GM18870 (cell line): Measurements from ENCODE around the gene ENC1.

ENCODE experiments used
- ATAC-seq: cut with Tn5 transposase; IDR thresholded peaks from one replicate; pipeline ENCODE4 v1.9.1; 2021; ENCODE audit warnings: moderate library complexity; ENCODE audit not compliant: unreplicated experiment

The ENC1 gene

DNA sequence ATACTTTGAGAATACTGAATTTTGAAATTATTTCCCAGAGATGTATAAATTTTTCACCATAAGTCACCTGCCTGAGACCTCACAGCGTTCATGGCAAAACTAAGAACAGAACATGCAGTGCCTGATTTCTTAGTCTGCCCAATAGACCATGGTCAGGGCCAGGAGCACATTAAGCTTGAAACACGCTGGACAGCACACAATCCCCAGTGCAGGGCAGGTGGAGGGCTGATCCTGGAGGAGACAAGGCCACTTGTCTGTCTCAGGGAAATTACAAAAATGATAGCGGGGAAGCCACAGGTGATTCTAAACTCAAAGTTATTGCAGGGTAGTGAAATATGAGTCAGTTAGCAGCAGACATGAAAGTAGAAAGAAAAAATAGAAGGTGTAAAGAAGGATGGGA lies 18.6 kb upstream of the ENC1 start:
- ATAC-seq = no peak

DNA sequence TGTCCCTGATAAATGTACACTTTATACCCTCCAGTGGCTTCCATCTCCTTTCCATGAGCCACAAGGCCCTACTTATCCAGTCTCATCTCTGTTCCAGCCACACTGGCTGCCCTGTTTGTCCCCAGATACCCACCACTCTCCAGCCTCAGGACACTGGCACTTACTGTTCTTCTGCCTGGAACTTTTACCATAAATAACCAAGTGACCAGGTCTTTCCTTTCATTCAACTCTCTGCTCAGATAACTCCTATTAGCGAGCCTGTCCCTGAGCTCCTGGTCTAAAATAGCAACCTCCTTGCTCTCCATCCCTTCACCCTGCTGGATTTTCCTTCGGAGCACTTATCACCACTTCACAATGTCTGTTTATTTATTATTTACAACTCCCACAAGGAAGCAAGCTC lies 16.6 kb upstream of the ENC1 start:
- no peak for ATAC-seq

DNA sequence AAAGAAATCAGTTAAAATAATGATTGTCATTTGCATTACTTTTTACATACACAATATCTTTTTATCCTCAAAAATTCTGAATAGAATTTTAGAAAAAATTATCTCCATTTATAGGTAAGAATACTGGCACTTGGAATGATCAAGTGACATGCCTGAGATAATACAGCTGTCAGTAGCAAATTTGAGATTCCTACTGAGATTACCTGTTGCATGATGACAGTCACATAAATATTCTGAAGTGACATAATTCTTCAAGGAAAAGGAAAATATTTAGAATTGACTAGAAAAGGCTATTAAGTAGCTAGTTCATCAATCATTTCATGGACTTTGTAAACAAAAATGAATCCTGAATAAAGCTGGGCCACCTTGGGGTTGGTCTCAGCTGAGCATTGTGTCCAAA lies 15.2 kb upstream of the ENC1 start:
- no peak for ATAC-seq

DNA sequence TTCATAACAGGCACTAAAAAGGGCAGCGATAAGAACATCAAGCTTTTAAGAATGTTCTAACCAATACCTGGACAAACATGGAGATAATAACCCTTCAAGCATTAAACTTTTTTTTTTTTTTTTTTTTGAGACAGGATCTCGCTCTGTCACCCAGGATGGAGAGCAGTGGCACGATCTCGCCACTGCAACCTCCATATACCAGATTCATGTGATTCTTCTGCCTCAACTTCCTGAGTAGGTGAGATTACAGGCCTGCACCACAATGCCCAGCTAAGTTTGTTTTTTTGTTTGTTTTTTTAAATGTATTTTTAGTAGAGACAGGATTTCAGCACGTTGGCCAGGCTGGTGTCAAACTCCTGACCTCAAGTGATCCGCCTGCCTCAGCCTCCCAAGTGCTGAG lies 14.7 kb upstream of the ENC1 start:
- ATAC-seq = no peak

DNA sequence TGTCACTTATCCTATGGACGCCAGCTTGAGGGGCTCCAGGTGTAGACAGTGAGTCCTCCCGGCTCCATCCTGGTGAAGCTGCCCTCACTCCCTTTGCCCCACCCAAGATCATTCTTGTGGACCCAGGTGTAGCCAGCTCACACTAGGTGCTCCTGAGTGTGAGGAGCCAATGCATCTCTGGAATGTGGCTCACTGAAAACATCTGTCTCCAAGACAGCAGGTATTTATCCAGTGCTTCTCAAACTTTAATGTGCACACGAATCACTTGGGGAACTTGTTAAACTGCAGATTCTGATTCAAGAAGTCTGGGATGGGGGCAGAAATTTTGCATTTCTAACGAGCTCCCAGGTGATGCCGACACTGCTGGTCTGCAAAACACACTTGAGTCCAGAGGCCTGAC lies 13.5 kb upstream of the ENC1 start:
- no peak for ATAC-seq

DNA sequence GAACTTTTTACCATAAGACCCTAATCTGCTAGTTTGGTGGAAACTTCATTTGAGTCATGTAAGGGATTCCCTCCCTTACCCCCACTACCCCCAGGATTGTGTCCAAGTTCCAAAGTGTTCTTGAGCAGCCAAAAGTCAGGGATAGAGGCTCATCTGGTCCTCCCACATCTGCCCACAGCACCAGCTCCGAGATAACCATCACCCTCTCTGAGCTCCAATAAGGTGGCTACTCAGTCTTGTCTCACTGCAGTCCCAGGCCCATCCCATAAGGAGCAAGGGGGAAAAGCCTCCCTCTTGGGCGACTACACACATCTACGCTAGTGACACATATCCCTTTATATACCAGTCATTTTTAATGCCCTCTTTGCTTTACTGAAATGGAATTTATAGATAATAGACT lies 12.0 kb upstream of the ENC1 start:
- ATAC-seq = no peak

DNA sequence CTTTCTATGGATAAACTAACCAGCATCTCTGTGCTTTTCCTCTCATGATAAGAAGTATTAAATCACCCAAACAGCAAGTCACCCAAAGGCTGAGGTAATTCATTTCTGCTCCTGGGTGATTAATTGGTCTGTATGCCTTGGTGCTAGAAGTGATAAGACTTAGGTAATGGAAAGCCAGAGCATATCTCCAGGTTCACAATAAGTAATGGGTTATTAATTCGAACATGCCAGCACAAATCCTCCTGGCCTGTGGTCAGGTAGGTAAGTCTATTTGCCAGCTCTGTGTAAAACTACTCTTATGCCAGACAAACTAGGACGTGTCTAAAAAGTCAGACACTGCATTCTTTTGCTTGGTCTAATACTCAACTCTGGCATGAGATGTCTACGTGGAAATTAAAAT lies 11.2 kb upstream of the ENC1 start:
- no peak for ATAC-seq

DNA sequence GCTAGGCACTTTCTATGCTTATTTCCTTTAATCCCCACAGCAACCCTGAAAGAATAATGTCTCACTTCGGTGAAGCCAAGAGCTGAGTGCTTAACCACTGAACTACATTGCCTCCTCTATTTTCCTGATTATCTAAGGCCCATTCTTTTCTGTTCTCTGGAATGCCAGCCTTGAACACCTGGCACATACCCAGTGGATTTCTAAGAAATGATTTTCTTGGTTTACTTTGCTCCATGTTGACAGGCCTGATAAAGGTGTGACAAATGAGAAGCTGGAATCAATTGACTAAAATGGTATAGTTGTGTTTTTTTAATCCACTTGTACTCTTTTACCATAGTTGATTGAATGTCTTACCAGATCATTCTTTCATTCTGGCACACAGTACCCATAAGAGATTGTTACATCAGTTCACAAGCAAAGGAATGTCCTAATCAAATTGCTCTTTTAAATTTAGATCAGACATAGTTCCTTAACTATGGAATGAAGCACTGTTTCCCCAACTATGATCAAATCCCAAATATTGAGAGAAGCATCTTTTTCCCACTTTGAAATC lies 9.0 kb upstream of the ENC1 start:
- ATAC-seq = no peak

DNA sequence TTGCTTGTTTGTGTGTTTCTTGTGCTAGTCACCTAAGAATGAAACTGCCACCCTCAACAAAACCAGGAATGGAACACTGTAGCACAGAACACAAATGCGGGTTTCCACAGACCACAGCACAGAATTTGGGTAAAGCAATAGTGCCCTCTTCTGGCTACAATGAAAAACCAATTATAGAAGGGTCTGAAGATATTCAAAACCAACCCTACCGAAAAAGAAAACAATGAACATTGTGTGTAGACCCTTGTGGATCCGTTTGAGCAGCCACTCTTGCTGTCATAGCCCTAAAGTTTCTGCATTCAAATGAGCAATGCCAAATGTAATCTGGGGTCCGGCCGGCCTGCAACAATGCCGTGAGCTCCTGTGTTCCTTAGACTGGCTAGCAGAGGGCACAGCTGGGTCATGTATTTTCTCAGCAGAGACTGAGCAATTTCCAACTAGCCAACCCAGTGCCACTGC lies 8.3 kb upstream of the ENC1 start:
- ATAC-seq = no peak

DNA sequence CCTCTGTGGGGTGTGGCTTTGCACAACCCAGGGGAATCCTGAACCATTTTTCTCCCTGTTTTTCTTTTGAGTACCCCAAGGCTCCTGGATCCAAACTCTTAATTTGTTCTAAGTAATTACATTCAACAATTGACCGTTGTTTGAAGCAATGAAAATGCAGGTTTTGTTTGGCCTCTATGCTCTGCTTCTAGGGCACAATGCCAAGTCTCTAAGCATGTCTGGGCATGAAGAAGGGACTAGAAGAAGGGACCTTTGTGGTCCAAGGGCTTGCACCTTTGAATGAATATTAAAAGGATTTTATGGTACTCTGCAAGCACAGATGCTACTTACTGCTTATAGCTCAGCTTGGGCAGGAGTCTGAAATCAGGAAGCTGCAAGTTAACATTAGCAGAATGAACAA lies 6.6 kb upstream of the ENC1 start:
- ATAC-seq = no peak

DNA sequence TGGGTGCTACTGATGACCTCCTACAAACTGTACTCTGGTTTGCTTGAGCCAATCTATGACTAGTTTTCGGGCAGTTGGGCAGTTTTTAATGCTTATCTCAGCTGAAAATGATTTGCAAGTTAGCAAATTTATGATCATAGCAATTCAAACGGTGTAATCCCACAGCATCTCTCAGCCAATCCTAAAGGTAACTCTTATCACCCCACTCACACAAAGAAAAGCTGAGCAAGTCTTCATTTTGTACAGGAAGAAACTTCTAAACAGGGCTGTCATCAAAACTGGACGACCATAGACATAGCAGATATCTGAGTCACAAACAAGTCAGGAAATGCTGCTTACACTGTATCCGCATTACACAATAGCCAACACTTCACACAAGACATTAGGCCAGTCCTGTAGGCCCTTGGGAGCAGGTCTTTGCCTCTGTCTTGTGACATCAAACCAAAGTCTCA lies 2.6 kb upstream of the ENC1 start:
- ATAC-seq = no peak

DNA sequence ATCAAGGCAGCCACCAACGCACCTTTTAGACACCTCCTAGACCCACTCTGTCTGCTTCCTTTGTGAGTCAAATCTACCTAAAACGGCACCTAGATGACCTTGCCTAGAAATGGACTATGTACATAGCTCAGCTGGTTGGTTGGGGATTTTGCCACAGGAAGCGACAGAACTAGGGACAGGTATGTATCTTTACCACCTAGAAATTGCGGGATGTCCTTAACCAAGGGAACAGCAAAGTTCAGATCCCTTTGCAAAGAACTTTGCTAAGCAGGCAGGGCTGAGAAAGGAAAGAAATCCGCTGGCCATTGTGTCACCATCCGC lies 2.0 kb upstream of the ENC1 start:
- ATAC-seq = no peak

DNA sequence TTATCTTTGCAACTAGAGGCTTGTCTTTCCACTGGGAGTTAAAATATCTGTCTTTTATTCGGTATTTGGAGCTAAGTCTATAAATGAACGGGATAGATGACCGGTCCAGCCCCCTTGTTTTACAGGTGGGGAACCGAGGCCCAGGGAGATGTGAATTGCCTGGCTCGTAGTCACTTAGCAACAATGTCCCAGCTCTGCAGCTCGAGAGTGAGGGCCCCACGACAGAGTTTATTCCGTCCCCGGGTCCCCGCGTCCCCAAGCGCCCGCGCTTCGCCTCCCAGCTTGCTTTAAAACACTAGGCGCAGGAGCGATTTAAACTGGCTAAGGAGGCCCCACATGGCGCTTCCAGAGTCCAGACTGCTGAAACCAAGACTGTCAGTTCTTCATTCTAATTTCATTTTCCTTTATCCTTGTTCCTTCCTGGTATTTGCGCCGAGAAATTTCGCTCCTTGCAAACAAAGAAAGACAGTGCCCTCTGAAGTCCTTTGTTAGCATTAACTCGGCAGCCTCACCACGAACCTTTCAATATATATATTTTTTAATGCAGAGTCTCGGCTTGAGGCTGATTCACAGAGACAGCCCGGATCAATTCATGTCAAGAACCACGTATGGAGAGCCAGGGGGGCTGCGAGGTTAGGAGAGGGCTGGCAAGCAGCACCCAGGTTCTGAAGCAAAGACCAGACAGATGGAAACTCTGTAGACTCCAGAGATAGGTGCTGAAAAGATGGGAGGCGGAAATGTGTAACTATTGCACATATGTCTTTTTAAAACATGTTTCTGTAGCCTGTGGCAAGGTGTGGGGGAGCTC lies 1.4 kb upstream of the ENC1 start:
- ATAC-seq = no peak

DNA sequence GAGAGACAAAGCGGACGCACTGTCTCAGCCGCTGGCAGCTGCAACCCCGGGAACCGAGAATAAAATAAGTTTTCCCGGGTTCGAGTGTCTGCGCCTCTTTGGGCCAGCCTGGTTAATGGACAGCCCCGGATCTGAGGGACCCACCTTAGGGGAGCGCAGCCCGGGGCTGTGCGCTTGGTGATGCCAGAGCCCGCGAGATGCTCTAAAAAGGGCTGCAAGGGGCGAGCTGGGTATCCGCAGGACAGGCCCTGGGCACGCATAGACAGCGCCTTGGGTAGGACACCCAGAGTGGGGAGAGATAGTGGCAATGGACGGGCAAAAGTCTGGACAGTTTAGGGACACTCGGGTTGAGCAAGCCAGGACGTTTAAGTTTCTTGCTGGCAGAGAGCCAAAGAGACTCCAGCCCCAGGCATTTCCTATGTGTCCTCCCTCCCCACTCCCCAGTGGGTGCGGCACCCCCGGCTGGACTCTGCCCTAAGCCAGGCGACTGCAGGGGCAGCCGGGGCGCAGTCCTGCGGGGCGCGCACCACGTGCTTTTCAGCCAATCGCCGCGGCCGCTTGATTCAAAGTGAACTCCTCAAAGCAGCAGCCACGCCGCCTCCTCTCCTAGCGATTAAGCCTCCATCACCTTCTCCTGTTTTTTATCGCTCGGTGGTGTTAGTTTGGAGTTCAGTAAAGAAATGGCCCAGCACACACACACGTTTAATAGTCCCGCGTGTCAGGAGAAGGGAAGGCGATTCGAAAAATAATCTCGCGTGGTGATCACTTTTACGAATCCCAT lies 616 bp upstream of the ENC1 start:
- ATAC-seq = no peak

DNA sequence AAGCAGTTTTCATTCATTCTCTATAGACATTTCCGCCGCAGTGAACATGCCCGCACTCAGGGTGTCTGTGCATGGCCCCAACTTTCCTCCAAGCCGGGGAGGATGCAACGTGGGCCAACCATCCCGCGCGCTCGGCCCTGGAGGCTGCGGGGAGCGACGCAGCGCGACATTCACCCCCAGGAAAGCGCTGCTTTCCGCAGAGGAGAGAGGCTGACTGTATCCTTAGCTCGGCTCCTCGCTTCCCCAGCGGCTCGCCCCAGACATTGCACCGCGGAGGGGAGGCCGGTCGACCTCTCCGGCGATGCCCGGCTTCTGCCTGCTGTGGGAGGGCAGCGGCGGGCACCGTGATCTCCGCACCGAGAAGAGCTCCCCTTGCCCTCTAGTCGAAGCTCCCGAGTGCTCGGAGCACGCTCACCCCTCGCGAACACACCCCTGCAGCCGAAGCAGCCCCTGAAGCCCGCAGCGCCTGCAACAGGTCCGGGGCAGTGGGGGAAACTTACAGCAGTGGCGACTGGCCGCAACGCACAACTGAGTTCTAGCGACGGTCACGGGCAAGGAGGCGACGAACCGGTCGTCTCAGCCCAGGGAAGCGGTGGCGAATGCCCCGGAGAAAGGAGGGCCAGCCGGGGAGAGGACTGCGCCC lies 600 bp downstream of the ENC1 start:
- ATAC-seq = peak; percentile 8

DNA sequence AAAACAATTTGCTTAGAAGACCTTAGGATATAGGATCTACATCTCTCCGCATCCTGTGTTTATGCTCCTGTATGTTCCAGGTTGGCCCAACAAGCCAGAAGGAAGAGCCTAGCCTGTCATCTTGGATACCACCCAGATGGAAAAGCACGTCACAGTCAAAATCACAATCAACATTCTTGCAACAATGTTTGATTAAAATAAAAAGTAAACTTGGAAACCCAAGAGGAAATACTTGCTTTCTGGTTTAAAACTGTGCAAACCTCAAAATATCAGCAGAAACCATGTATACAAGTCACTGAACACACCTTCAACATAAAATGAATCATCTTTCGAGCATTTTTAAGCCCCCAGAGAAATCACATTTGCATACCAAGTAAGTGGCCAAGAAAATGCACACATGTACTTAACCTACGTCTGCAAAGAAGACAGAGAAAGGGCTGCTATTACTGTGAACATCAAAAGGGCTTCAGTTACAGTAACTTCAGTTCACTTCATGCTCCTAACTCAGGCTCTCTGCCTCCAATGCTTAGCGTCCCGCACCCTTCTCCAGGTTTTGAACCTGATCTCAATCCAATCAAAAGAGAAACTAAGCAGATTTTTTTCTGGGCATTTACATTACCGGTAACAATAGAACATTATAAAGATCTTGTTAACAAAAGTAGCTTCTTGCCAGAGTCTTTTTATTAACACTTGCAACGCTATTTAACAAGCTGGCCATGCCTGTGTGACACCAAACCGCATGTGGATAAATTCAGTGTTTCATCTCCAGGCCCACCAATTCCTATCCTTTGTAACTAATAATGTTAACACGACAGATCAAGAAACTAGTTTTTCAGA lies 1.3 kb downstream of the ENC1 start:
- peak; percentile 39 for ATAC-seq

DNA sequence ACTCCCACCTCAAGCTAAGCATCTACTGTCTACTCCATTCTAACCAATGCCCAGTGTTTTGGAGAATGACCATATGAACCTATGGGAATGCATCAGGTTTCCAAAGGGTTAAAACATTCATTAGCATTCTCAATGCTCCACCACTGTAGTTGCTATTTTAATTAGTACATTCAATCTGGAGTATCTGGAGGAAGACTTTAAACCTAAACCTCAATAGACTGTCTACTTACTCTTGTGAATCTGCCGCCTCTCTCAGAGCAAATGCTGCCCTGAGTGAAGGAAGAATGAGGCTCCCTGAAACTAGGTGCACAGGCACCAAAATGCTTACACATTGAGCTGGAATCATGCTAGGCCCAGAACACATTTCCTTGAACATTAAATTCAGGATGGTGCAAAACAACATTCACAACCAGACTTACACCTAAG lies 2.0 kb downstream of the ENC1 start:
- ATAC-seq = no peak

DNA sequence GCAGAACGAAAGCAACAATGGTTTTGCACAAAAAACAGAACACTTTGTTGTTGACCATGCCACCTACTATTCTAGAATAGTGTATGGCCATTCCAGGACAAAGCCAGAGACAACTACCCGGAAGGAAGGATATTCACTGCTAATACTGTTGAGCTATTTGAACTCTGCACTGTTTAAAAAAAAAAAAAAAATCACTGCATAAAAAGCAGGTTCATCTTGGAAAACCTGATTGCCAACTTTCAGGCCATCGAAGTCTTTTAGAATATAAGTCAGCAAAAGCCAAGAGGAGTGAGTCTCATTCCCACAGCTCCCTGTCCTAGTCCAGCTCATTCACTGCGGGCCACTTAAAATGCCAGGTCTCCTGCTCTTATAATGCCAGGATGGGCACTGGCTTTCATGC lies 4.0 kb downstream of the ENC1 start:
- no peak for ATAC-seq

DNA sequence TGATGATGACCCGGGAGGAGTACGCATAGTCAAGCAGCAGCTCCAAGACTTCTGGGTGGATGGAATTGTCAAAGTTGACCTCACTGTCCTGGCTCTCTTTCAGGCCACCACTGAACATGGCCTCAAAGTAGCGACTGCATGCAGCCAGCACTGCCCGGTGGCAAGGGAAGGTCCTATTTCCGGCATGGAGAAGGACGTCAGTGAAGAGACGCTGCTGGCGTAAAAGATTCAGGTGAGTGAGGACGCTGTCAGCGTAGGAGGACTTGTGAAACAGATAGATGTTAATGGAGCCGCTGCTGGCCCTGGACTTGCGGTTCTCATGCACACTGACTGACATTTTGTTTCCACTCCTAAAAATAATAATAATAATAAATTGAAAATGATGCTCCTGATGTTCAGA lies 4.4 kb downstream of the ENC1 start:
- ATAC-seq = no peak

DNA sequence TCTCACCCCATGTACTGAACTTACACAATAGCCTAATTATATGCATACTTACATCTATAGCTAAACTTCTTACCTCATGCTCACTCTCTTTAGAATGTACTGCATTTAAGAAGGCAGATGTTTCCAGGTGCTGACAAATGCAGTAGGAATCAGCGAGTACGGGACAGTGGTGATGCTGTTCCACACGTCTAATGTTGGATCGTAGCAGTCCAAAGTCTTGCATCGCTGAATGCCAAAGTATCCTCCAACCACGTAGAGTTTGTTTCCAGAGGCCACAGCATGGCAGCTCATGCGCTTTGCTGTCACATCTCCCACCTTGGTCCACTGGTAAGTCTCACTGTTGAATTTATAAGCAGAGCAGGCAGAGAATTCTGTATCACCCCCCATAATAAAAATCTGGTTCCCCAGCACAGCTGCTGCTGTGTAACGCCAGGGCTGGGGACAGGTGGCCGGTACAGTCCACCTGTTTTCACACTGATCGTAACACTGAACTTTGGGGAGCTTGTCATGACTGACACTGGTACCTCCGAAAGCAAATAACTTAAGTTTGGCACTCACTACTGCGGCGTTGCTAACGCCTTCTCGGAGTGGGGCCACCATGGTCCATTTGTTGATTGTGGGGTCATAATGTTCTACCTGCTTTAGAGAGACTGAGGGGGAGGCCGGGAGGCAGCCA lies 5.8 kb downstream of the ENC1 start:
- no peak for ATAC-seq
